Caco-2 (cell line): Measurements from ENCODE around the gene SBF1. TPM values are rescaled to one million over a fixed set of nuclear protein-coding genes. Genes with fewer than 3 reads are reported as not detected.

Experiments used
- BruUV-seq: library from RNA; stranded (reverse); fragments of 400-500 nt; replicated peaks from 2 replicates; lab custom pipeline; 2021; lab: Mats Ljungman, UMichigan
- CTCF ChIA-PET: fragments of 300-600 bp; sonication (Branson Sonifier 250); formaldehyde crosslinking; loops from one replicate; lab custom pipeline; 2022; ENCODE audit warnings: antibody characterized with exemption; lab: Charles Lee
- POLR2A ChIA-PET: fragments of 300-600 bp; sonication (Branson Sonifier 250); formaldehyde crosslinking; loops from one replicate; lab custom pipeline; 2022; ENCODE audit warnings: antibody characterized with exemption; lab: Charles Lee
- DNase-seq, 2 experiments: peaks; one replicate each; pipeline versions ENCODE4 v3.0.0 to v3.0.0-alpha.2; 2020 to 2022
- H3K27me3 ChIP-seq: replicated peaks from 2 replicates; pipeline ENCODE4 v1.6.0; 2011; ENCODE audit warnings: low read length; ENCODE audit not compliant: control insufficient read depth, insufficient read depth
- H3K36me3 ChIP-seq: 2 replicates; pipeline ENCODE4 v1.5.1; 2011; ENCODE audit warnings: low read length; ENCODE audit not compliant: control insufficient read depth, insufficient read depth
- H3K4me1 ChIP-seq: fragments of 250-450 bp; sonication (Bioruptor Pico); 2 replicates; pipeline ENCODE4 v1.5.1; 2020; ENCODE audit warnings: mild to moderate bottlenecking
- H3K4me3 ChIP-seq: 2 replicates; pipeline ENCODE4 v1.5.1; 2011; ENCODE audit warnings: low read depth, mild to moderate bottlenecking, control low read depth, low read length
- H3K9me3 ChIP-seq: fragments of 250-450 bp; sonication (Bioruptor Pico); 2 replicates; pipeline ENCODE4 v1.5.1; 2020; ENCODE audit warnings: mild to moderate bottlenecking, moderate library complexity
- H3K27ac Mint-ChIP-seq: one replicate; pipeline ENCODE4 v1.8.0; 2022; ENCODE audit warnings: mixed read lengths; ENCODE audit not compliant: unreplicated experiment
- H3K27me3 Mint-ChIP-seq: one replicate; pipeline ENCODE4 v1.8.0; 2022; ENCODE audit warnings: mixed read lengths; ENCODE audit not compliant: insufficient read depth, unreplicated experiment
- H3K36me3 Mint-ChIP-seq: one replicate; pipeline ENCODE4 v1.8.0; 2022; ENCODE audit warnings: mild to moderate bottlenecking, mixed read lengths; ENCODE audit not compliant: insufficient read depth, unreplicated experiment
- H3K4me1 Mint-ChIP-seq: one replicate; pipeline ENCODE4 v1.8.0; 2022; ENCODE audit warnings: low read depth, mixed read lengths; ENCODE audit not compliant: unreplicated experiment
- H3K4me3 Mint-ChIP-seq: one replicate; pipeline ENCODE4 v1.8.0; 2022; ENCODE audit warnings: mild to moderate bottlenecking, moderate library complexity, mixed read lengths; ENCODE audit not compliant: unreplicated experiment
- H3K9me3 Mint-ChIP-seq: one replicate; pipeline ENCODE4 v1.8.0; 2022; ENCODE audit warnings: mixed read lengths; ENCODE audit not compliant: unreplicated experiment
- intact Hi-C: fragments of 100-400 bp; cut with micrococcal nuclease; formaldehyde crosslinking; loops from one replicate; pipeline ENCODE4 v1.10.0; 2022; ENCODE audit not compliant: unreplicated experiment
- total RNA-seq: library from RNA; stranded (reverse); gene quantifications from 2 replicates; pipeline ENCODE4 v1.2.3, GENCODE V29; 2022
- TF ChIP-seq, protein P1 (sequence below), 2 experiments: fragments of 200-600 bp in 1 of 2; IDR thresholded peaks; 1 replicate in 1 of 2; 2 replicates in 1 of 2; pipeline versions ENCODE4 v1.5.1 to v1.8.0; 2011 to 2022; ENCODE audit warnings: antibody characterized with exemption in 1 of 2, control low read depth in 1 of 2, inconsistent platforms in 1 of 2, low read depth in 1 of 2, low read length in 1 of 2, mild to moderate bottlenecking in 1 of 2, moderate library complexity in 1 of 2; ENCODE audit not compliant: insufficient read depth in 1 of 2, severe bottlenecking in 1 of 2, unreplicated experiment in 1 of 2

Gene SBF1
- total RNA-seq, 1 experiment from 2014 or later = 82.8 TPM

DNA sequence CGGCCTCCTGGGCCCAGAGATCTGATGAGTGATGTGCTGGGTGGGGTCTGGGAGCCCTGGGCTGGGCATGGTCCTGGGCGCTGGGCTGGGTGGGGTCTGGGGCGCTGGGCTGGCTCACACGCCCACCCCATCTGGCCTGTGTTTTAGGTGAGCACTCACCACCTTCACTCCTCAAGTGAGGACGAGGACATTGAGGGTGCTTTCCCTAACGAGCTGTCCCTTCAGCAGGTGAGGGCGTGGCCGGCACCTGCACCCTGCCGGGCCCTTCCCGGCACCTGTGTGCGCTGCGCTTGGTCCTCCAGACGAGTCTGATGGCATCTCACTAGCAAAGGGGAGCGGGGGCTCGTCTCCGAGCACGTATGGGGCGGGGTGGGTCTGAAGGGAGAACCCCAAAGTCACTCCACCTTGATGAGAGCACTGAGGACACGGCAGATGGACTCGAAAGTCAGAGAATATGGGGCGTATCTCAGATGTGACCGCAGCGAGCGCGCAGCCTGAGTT lies 37.9 kb downstream of the SBF1 start:
- Histone ChIP-seq H3K4me1 (no peaks in the 10 kb centered on the region), H3K27me3 (no peaks in the 10 kb centered on the region), H3K4me3 (no peak overlapping the region), H3K9me3 (no peaks in the 10 kb centered on the region), H3K36me3 (peaks cover 1% of the 10 kb centered on the region)
- ChIA-PET CTCF (no interaction called here), POLR2A (no interaction called here)
- no peak for DNase-seq
- Mint-ChIP-seq H3K27me3 (no peaks in the 10 kb centered on the region), H3K27ac (no peak overlapping the region), H3K9me3 (no peaks in the 10 kb centered on the region), H3K36me3 (peaks cover 43% of the 10 kb centered on the region), H3K4me3 (no peak overlapping the region), H3K4me1 (no peaks in the 10 kb centered on the region)
- intact Hi-C loops = no loop called here
- no TSS peak for BruUV-seq
- TF ChIP-seq, protein P1, sequence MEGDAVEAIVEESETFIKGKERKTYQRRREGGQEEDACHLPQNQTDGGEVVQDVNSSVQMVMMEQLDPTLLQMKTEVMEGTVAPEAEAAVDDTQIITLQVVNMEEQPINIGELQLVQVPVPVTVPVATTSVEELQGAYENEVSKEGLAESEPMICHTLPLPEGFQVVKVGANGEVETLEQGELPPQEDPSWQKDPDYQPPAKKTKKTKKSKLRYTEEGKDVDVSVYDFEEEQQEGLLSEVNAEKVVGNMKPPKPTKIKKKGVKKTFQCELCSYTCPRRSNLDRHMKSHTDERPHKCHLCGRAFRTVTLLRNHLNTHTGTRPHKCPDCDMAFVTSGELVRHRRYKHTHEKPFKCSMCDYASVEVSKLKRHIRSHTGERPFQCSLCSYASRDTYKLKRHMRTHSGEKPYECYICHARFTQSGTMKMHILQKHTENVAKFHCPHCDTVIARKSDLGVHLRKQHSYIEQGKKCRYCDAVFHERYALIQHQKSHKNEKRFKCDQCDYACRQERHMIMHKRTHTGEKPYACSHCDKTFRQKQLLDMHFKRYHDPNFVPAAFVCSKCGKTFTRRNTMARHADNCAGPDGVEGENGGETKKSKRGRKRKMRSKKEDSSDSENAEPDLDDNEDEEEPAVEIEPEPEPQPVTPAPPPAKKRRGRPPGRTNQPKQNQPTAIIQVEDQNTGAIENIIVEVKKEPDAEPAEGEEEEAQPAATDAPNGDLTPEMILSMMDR (IDR thresholded peaks at IDR 0.05; ENCODE audit: insufficient read depth in 1 of 2, low read depth in 1 of 2, low read length in 1 of 2, severe bottlenecking in 1 of 2, unreplicated experiment in 1 of 2) = no peak

DNA sequence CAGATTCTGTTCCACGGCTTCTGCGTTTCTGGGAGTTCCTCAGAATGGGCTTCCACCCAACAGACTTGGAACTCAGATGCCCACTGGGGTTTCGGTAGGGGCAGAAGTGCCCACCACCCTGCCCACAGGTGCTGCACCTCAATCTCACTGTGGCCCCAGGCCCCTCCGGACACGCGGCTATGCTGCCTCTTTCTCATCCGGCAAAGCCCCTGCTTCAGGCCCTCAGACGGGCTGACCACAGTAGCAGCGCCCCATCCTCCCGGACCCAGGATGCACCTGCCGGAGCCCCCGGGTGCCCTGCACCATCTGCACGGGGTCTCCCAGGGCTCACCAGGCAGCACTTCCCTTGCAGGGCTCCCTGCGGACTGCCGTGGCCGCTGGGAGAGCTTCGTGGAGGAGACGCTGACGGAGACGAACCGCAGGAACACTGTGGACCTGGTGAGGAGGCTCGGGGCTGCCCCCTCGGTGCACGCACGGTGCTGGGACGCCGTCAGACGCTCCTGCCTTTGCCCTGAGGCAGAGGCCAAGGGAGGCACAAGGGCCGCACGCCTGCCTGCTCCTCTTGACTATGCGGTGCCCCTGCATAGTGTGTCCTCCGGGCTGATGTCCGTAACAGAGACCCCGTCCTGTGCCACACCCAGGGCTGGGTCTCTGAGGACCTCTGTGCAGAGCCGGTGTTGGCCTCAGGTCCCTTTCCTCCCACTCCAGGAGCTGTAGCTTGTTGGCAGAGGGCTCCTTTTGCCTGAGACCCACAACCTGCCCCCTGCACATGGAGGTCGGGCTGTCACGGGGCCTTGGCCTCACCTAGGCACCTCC lies 38.6 kb downstream of the SBF1 start:
- TF ChIP-seq, protein P1 (IDR thresholded peaks at IDR 0.05; ENCODE audit: insufficient read depth in 1 of 2, low read depth in 1 of 2, low read length in 1 of 2, severe bottlenecking in 1 of 2, unreplicated experiment in 1 of 2) = no peak
- Histone ChIP-seq H3K9me3 (no peaks in the 10 kb centered on the region), H3K4me3 (no peak overlapping the region), H3K36me3 (peaks cover 4% of the 10 kb centered on the region), H3K4me1 (no peaks in the 10 kb centered on the region), H3K27me3 (no peaks in the 10 kb centered on the region)
- Mint-ChIP-seq H3K27ac (peak overlapping the region; percentile 45), H3K4me1 (no peaks in the 10 kb centered on the region), H3K36me3 (peaks cover 42% of the 10 kb centered on the region), H3K27me3 (no peaks in the 10 kb centered on the region), H3K4me3 (no peak overlapping the region), H3K9me3 (no peaks in the 10 kb centered on the region)
- DNase-seq = no peak
- intact Hi-C loops = no loop called here
- BruUV-seq = no TSS peak
- POLR2A ChIA-PET = no interaction called here
- CTCF ChIA-PET = no interaction called here

DNA sequence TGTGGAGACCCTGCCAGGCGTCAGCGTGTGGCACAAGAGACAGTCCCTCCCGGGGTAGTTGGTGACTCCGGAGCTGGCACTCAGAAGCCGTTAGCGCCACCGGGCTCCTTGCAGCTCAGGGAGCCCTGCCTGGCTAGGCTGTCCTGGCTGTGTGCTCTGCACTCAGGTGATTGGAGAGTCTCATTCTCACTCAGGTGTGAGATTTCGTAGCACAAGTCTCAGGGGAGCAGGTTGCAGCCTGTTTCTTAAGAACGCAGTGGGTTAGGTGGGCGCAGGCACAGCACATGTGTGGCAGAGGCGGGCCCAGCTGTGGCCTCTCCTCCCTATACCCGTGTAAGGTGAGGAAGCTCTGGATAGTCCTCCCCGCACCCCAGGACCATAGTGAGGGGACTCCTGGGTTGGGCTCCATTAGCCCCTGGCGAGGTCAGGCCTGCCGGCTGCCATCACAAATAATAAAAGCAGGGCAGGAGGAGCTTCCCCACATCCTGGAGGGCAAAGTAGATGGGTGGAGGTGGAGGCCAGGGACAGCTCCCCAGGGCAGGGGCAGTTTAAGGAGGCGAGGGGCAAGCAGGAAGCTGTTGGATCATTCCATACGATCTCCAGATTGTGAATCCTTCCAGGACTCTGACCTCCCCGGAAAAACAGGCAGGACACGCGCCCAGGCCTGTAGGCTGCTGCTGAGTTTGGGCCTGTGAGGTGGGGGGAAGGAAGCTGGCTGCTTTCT lies 39.4 kb downstream of the SBF1 start:
- CTCF ChIA-PET = no interaction called here
- H3K4me1 Mint-ChIP-seq = no peaks in the 10 kb centered on the region

More for the DNA sequence above, 39.4 kb downstream of the SBF1 start:
- H3K4me3 Mint-ChIP-seq = no peak overlapping the region
- TF ChIP-seq, protein P1 (IDR thresholded peaks at IDR 0.05; ENCODE audit: insufficient read depth in 1 of 2, low read depth in 1 of 2, low read length in 1 of 2, severe bottlenecking in 1 of 2, unreplicated experiment in 1 of 2) = no peak
- no peaks in the 10 kb centered on the region for H3K9me3 Mint-ChIP-seq
- DNase-seq = no peak
- peaks cover 4% of the 10 kb centered on the region for H3K36me3 ChIP-seq
- no peaks in the 10 kb centered on the region for H3K4me1 ChIP-seq
- POLR2A ChIA-PET = no interaction called here
- peaks cover 37% of the 10 kb centered on the region for H3K36me3 Mint-ChIP-seq
- no peak overlapping the region for H3K4me3 ChIP-seq
- intact Hi-C loops = no loop called here
- no peaks in the 10 kb centered on the region for H3K9me3 ChIP-seq
- peak overlapping the region; percentile 45 for H3K27ac Mint-ChIP-seq
- BruUV-seq = no TSS peak
- no peaks in the 10 kb centered on the region for H3K27me3 ChIP-seq
- no peaks in the 10 kb centered on the region for H3K27me3 Mint-ChIP-seq
